ENCODE results near the gene CMTM8. TPM values are rescaled to one million over a fixed set of nuclear protein-coding genes. Genes with fewer than 3 reads are reported as not detected.

The CMTM8 gene
- total RNA-seq, 4 donors from 2014 or later = 4.8 to 18.3 (median 5.2) TPM

DNA sequence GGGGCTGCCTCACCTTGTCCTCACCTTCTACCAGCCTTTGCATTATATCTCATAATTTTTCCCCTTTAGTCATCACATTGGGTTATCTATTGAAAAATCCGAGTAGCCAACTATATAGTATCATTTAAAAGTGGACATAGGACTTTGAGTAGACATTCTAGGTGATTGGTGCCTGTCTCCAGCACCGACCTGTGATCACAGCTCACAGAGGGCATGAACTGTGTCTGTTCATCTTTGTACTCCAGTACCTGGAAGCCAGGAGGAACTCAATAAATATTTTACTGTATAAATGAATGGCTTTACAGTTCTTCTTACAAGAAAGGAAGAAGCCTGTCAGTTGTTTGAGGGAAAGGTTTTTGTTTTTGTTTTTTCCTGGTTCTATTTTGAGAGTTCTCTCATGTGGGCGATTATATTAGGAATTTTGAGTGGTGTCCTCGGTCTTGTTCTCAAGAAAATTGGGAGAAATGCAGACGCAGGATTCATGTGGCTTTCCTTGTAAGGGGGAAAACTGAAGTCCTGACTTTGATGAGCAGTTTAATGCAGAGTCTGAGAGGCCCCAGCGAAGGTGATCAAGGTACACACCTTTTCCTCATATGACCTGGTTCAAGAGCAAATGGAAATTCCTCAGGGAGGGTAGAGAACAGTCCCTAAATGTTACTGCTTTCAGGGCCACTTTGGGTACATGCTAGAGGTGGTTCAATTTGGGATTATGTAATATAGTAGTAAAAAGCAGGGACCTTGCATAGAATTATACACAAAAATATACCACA lies 46.1 kb downstream of the CMTM8 start:
- ATAC-seq (ENCODE audit: low FRiP score) (no peak), DNase-seq (ENCODE audit: low spot score) (no peak)
- no peak for TF ChIP-seq CTCF (IDR thresholded peaks at IDR 0.05)

DNA sequence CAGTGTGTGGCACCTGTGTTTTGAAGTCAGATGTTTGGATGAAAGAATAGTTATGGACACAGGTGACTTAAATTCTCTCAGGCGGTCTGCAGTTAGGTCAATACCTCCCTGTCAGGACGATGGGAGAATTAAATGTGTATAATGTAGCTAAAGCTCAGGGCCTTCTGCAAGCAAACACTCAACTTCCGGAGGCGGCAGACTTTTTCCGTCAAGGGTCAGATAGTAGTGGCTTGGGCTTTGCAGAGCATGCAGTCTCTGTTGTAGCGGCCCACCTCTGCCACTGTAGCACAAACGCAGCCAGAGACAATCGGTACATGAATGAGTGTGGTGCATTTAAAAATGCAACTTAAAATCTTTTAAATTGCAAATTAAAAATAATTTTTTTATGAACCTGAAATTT lies 47.4 kb downstream of the CMTM8 start:
- DNase-seq (ENCODE audit: low spot score) (no peak), ATAC-seq (ENCODE audit: low FRiP score) (no peak)
- no peak for TF ChIP-seq CTCF (IDR thresholded peaks at IDR 0.05)

- DNase-seq (ENCODE audit: low spot score) = no peak
Measured at GRCh38 chr3:32288819-32289218, 50.3 kb downstream of the CMTM8 start.

DNA sequence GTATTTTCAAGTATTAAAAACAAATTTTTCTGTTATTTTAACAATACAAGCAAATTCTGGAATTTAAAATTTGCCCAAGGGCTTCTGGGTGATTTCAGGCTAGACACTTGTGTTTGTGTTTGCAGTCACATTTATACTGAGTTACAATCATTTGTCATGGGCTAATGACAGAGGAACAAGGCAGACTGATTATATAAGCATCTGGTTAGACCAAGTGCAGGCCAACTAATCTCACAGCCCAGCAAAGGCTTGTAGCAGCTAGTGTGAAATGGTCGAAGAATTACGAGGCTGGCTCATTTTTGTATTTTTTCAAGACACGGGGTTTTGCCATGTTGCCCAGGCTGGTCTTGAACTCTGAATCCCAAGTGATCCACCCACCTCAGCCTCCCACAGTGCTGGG lies 52.1 kb downstream of the CMTM8 start:
- TF ChIP-seq CTCF (IDR thresholded peaks at IDR 0.05) = no peak
- no peak for DNase-seq (ENCODE audit: low spot score)
- ATAC-seq (ENCODE audit: low FRiP score) = no peak

More at GRCh38 chr3:32288819-32289218, 50.3 kb downstream of the CMTM8 start:
- no peak for TF ChIP-seq CTCF (IDR thresholded peaks at IDR 0.05)
- ATAC-seq (ENCODE audit: low FRiP score) = no peak

- ATAC-seq (ENCODE audit: low FRiP score) = no peak
- TF ChIP-seq CTCF (IDR thresholded peaks at IDR 0.05) = no peak
- no peak for DNase-seq (ENCODE audit: low spot score)
Measured at GRCh38 chr3:32292085-32292796, 53.8 kb downstream of the CMTM8 start.

- DNase-seq (ENCODE audit: low spot score) (no peak), ATAC-seq (ENCODE audit: low FRiP score) (no peak)
- no peak for TF ChIP-seq CTCF (IDR thresholded peaks at IDR 0.05)
Measured at GRCh38 chr3:32293903-32294302, 55.4 kb downstream of the CMTM8 start.

Measured in omental fat pad (tissue), 4 donors.